Measurements from ENCODE around the gene CD300H. TPM values are rescaled to one million over a fixed set of nuclear protein-coding genes. Genes with fewer than 3 reads are reported as not detected.

CD300H gene
- total RNA-seq, 1 experiment from 2014 or later, result not detected

DNA sequence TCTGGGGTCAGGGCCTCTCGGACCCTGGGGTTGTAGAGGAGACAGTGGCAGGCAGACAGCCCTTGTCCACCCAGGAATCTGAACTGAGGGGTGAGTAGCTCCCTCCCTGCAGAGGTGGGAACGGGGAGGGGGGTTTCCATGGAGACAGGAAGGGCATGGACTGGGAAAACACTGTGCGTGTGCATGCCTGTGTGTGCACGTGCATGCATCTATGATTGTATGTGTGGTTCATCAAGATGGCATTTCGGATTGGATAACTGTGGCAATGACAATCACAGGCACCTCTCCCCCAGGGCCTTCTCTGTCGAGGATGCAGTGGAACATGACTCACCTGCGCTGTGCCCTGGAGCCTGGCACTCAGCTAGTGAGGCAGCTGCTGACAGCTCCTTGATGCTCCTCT is 15.3 kb downstream of the CD300H start:
- DNase-seq (ENCODE audit: low read depth), result peak; percentile 51

DNA sequence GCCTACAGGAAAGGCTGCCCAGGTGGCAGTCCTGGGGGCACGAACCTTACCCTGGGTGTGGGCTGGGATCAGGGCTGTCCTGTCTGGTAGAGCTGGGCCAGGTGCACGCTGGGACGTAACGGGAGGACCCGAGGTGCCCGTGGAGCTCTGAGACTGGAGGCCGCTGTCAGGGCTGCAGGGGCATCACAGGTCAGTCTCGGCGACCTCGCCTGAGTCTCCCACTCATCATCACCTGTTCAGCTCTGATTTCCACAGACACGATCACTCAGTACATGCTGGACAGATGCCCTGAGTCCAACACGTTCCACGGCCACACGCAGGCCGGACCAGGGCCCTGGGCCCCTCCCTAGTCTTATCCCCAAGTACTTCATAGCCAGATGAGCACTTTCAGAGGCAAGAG is 16.7 kb downstream of the CD300H start:
- no peak for DNase-seq (ENCODE audit: low read depth)

DNA sequence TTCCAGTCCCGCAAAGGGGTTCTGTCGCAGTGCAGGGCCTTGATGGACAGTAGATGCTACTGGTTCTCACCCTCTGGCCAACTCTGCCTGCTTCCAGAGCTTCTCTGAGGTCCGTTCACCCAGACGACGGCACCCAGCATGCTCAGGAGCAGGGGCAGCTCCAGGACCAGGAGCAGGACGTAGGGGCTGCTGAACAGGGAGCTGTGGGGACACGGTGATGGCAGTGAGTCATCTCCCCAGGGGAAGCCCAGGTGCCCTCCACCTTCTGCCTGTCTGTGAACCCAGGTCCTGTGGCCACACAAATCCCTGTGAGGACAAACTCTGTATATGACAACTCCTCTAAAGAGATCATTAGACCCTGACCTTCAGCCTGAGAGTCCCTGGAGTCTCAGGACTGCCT is 18.0 kb downstream of the CD300H start:
- no peak for DNase-seq (ENCODE audit: low read depth)

DNA sequence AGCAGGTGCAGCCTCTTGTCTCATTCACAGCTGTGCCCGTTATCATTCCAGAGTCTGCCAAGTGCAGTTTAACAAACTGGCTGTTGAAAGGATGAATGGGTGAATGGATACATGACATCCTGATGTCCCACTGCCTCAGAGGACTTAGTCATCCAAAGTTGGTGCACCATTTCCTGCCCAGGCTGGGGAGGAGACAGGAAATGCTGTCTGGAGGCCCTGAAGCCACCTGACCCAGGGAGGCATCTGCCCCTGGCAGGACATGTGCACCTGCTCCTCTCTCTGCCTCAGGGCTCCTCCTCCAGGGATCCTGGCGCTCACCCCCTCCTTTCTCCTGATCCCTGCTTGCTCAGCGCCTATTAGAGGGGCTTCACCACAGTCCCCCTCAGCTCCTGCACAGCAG is 19.6 kb downstream of the CD300H start:
- peak; percentile 61 for DNase-seq (ENCODE audit: low read depth)

DNA sequence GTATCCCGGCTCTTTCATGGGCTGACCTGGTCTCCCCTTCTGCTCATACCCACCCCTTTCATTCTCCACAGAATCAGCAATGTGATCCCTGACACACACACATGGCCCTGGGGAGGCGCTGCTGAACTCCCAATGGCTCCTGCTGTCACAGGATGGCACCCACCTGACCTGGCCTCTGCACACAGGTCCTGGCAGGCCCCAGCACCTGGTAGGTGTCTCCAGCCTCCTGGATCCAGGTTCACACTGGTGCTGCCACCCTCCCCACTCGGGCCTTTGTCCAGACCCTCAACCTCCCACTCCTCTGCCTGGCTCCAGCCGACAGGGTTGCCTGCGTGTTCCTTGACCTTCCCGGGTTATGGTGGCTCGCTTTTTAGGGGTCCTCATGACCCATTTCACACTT is 20.0 kb downstream of the CD300H start:
- DNase-seq (ENCODE audit: low read depth), result no peak

DNA sequence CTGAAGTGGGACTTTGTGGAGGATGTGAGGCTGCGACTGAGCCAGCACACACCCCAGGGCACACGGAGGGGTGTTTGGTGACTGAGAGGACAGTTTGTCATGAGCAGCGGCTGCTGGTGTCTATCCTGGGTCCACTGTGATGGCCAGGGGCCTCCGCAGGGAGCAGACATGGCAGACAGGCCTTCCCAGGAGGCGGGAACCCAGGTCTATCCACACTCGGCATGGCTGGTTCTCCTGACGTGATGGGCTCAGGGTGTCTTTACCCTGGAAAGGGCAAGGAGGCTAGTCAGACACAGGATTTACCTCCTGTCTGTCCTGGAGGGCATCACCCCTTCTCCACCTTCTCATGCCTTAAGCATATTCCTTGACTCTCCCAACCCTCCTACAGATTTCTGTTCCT is 20.7 kb downstream of the CD300H start:
- no peak for DNase-seq (ENCODE audit: low read depth)

DNA sequence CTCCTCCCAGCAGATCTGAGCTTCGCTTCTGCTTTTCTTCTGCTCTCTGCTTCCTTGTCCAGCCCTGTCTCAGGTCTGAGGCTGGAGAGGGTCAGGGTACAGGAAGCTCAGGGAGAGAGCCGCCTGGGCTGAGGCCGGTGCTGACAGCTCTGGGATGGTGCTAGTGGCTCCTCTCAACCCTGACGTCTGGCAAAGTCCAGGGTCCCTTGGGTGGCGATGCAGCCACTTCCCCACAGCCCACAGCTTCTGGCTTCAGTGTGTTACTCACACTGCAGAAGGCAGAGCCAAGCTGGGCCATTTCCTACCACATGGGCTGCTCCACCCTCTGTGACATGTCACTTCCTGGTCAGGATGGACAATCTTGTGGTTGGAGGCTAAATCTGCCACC is 21.5 kb downstream of the CD300H start, which contains the start of gene CD300C:
CD300C (minus strand) TSS at position 273 of the 388 bp plus-strand sequence. CDS start 333 bp downstream, outside the sequence.
- no peak for DNase-seq (ENCODE audit: low read depth)

DNA sequence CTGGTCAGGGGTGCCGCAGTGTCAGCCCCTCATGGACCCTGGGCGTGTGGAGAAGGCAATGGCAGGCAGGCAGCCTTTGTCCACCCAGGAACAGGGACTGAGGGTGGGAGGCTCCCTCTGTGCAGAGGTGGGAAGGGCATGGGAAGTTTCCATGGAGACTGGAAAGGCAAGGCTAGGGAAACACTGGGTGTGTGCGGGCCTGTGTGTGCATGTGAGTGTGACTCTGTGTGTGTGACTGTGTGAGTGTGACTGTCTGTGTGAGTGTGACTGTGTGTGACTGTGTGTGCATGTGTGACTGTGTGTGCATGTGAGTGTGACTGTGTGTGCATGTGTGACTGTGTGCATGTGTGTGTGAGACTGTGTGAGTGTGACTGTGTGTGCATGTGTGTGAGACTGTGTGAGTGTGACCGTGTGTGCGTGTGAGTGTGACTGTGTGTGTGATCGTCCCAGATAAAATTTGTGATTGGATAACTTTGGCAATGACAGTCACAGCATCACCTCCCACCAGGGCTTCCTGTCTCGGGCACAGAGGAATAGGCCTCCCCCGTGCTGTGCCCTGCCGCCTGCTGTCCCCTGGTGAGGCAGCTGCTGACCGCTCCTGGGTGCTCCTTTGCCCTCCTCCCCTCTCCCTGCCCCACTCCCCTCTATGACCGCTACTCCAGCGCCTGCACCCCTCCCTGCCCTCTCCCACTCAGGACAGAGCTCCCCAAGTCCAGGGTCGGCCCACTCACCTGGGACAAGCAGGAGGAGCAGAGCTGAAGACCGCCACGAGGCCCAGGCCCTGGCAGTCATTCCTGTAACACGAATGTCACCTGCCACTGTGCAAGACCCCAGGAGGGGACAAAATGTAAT is 22.1 kb downstream of the CD300H start:
- DNase-seq (ENCODE audit: low read depth), result no peak

DNA sequence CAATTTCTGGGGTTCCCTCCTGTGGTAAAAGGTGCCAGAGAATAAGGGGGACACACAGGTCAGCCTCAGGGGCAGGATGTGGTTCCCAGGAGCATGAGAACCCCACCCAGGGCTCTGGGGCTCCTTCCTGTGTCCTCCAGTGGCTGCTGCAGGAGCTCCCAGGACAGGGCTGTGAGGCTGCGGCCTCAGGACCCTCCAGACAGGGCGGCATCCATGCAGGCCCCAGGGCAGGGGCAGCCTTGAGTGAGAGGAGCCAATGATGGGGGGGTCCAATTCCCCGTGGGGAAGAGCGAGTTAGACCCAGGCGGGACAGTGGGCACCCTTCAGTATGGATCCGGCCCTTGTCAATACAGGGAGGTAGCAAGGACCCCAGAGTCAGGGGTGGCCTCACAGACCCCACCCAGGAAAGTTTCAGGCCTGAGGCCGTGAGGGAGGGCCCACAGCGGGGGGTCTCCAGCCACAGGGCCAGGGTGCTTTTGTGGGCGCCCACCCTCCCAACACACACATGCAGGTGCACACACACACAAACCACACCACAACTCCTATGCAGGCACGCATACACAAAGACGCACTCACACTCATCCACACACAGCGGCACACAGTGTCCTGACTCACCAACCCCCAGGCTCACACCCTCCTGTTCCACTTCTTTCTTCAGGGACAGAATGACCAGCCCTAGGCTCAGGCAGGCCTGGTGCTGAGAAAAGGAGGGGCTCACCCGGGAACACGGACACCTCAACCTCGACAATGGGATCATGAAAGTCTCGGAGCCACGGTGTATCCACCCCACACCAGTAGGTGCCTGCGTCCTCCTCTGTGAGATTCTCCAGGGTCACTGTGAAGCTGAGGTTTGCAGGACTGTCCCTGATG is 23.2 kb downstream of the CD300H start:
- no peak for DNase-seq (ENCODE audit: low read depth)

DNA sequence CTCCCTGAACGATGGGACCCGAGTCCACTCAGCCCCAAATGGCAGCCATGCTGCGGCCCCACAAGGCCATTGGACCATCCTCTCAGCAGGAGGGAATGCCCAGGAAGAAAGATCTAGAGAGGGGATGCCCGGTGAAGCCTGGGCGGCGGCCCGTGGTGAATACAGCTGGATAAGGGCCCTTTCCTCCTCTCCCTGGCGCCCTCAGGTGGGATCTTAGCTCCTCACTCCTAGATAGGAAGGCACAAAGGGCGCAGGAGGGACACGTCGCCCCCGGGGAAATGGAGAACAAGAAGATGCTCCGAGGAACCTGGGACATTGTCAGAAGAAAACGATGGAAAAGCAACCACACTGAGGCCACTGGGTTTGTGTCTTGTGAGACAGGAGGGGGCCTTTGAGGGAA is 23.9 kb downstream of the CD300H start:
- DNase-seq (ENCODE audit: low read depth), result no peak

DNA sequence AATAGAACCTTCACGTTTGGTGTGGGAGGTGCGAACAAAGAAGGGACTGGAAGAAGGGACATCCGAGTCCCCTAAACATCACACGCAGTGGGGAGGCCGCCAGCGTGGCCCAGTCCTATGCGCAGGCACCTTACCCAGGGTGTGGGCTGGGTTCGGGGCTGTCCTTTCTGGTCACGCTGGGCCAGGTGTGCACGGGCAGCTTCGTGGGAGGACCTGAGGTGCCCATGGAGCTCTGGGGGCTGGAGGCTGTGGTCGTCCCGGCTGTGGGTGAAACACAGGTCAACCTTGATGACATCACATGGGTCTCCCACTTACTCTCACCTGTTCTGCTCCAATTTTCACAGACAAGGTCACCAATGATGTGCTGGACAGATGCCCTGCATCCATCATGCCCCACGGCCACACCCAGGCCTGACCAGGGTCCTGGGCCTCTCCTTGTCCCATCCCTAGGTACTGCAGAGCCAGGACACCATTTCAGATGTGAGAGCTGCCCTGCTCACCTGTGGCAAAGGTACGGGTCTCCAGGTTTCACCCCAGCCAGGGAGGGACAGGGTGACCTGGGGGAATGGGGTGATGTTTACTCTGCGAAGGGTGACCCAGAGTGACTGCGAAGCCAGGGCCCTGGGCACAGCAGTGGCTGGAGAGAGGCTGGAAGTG is 24.5 kb downstream of the CD300H start:
- DNase-seq (ENCODE audit: low read depth), result no peak

DNA sequence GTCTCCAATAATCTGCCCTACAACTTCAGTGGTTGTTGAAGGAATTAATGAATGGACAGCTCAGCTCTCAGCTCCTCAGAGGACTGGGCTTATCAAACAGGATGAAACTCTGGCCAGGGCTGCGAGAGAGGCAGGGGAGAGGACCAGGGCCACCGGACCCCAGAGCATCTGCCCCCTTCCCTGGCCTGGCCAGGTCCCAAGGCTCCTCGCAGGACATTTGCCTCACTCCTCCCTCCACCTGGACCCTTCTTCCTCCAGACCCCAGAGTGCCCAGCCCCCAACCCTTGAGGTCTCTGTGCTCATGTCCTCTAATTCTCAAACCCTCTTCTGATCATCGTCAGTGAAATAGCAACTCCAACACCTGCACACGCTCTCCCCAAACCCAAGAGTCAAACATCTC is 25.1 kb downstream of the CD300H start:
- no peak for DNase-seq (ENCODE audit: low read depth)

DNA sequence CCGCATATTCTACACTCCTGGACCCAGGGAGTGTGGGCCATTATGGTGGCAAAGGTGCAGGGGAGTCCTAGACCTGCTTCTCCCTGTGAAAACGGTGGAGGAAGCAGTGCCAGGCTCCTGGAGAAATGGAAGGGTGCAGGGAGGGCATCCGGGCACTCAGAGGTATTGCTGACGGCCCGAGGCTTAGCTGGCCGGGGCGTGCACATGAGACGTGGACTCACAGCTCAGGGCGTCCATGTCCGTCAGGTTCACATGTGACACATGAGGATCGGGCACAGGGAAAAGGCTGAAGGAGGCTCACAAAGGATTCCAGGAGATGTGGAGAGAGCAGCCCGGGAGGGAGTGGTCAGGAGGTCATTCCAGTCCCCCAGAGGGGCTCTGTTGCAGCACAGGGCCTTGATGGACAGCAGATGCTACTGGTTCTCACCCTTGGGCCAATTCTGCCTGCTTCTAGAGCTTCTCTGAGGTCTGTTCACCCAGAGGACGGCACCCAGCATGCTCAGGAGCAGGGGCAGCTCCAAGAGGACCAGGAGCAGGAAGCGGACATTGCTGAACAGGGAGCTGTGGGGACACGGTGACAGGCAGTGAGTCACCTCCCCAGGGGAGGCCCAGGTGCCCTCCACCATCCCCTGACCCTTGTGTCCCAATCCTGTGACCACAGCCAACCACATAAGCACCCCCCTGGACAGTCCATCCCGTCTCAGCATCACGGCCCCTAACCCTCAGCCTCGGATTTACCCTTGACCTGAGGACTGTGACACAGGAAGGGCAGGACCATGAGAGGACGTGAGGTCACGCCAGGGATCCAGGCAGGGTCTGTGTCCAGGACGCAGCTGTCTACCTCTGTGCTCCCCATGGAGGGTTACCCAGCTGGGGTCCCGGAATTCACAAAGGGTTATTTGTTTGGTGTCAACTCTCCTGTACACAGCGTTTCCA is 25.9 kb downstream of the CD300H start:
- no peak for DNase-seq (ENCODE audit: low read depth)

DNA sequence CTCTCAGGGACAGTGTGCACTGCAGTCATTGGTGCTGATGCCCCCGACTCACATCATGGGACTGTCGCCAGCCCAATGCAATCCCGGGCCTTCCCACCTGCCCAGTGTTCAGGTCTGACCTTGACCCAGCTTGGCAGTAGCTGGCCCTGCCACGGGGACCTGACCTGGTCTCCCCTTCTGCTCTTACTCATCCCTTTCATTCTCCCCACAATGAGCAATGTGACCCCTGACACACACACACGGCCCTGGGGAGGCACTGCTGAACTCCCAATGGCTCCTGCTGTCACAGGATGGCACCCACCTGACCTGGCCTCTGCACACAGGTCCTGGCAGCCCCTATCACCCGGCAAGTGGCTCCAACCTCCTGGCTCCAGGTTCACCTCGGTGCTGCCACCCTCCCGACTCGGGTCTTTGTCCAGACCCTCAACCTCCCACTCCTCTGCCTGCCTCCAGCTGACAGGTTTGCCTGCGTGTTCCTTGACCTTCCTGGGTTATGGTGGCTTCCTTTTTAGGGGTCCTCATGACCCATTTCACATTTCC is 28.0 kb downstream of the CD300H start:
- no peak for DNase-seq (ENCODE audit: low read depth)

DNA sequence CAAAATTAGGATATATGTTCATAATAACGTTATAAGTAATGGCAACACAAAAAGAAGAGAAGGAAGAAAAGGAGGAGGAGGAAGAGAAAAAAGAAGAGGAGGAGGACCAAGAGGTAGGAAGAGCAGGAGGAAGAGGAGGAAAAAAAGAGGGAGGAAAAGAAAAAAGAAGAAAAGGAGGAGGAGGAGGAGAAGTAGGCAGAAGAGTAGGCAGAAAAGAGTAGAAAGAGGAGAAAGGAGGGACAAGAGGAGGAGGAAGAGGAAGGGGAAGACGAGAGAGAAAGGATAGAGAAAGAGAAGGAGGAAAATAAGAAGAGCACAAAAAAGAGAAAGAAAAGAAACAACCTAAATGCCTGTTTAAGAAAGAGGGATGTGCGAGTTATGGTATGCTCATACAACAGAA is 30.4 kb downstream of the CD300H start:
- no peak for DNase-seq (ENCODE audit: low read depth)

DNA sequence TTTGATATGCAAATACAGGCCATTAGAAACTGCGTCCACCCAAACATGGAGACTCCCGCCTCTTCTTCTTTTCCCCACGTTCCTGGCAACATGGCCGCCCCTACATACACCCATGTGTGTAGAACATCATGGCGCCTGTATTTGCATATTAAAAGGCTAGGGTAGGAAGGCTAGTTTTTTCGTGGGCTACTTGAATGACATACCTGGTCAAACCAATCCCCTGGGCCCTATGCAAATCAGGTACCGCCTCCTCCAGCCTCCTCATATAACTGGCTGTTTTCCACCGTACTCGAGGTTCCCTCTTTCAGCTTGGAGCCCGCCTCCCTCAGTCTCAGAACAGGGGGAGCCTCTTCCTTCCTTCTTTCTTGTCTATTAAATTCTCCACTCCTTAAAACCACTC is 35.2 kb downstream of the CD300H start:
- peak; percentile 13 for DNase-seq (ENCODE audit: low read depth)

DNA sequence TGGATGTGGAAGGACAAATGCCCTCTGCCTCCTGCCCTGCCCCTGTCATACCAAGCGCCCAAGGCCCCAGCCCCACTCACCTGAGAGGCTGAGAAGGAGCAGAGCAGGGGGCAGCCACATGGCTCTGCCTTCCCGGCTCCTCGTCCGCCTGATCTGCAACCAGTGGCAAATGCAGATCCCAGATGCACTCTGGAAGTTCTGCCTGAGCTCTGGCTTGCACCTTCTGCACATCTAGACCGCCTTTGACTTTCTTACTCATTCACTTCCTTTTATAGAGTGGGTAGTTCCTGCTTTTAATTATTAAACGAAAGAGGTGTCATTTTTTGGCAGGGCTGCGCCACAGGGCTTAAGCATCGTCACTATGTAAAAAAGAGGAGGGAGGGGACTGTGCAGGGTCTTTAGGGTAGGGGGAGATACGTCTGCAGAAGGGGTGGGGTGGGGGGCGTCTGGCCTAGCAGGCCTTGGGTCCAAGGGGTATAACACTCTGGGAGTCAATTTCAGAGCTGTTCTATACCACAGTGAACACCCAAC is 36.0 kb downstream of the CD300H start, which contains the start of gene CD300LB:
CD300LB (minus strand) TSS at position 245 of the 531 bp plus-strand sequence; CDS start at position 120, 125 bp downstream.
- no peak for DNase-seq (ENCODE audit: low read depth)

DNA sequence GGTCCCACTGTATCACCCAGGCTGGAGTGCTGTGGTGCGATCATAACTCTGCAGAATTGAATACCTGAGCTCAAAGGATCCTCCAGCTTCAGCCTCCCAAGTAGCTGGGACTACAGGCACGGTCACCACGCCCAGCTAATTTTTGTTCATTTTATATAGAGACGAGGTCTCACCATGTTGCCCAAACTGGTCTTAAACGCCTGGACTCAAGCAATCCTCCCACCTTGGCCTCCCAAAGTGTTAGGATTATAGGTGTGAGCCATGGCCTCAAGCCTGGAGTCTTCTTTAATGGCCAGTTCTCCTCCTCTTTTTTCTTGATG is 36.5 kb downstream of the CD300H start:
- DNase-seq (ENCODE audit: low read depth), result no peak

DNA sequence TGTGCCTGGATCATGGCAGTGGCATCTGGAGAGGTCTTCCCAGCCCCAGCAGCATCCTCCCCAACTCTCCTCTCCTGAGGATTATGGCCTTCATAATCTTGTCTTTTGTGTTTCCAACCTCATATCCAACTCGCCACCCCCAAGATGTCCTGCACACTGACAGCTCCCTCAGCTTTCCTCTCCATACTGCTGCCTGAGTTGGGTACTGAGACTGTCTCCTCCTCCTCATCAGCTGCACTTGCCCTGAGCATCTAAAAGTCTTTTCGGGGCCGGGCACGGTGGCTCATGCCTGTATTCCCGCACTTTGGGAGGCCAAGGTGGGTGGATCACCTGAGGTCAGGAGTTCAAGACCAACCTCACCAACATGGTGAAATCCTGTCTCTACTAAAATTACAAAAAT is 38.1 kb downstream of the CD300H start:
- DNase-seq (ENCODE audit: low read depth), result no peak

DNA sequence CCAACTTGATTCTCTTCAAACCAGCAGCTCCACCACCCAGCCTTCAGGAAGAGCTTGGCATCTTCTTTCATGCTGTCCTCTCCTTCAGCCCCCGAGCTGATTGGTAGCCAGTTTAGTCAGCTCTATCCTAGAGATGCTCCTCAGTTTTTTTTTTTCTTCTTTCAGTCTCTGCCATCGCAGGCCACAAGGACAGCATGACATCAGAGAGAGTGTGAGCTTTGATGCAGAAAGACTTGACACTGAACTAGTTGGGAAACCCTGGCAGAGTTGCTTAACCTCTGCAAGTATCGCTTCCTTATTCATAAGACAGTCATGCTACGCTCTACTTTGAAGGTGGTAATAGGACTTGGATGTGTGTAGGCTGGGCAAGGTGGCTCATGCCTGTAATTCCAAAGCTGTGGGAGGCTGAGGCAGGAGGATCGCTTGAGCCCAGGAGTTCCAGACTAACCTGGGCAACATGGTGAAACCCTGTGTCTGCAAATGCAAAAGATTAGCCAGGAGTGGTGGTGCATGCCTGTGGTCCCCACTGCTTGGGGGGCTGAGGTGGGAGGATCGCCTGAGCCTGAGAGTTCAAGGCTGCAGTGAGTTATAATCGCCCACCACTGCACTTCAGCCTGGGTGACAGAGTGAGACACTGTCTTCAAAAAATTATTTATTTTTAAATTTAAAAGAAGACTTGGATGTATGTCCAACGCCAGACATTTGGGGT is 38.7 kb downstream of the CD300H start:
- no peak for DNase-seq (ENCODE audit: low read depth)

Measured in HT1080 (cell line).